Stomach (tissue), 9 donors: ENCODE data around the gene RBFOX2. TPM values are rescaled to one million over a fixed set of nuclear protein-coding genes. Genes with fewer than 3 reads are reported as not detected.

ENCODE experiments used
- DNase-seq, 2 donors: peaks; one replicate each; pipeline versions ENCODE4 v3.0.0 to v3.0.0-alpha.2; 2013 to 2019
- H3K27ac ChIP-seq, 5 donors: fragments of 200-600 bp in 4 of 5; sonication (generic) in 4 of 5; one replicate each; pipeline ENCODE4 v1.5.1; 2013 to 2019; ENCODE audit warnings: mild to moderate bottlenecking in 1 of 5, moderate library complexity in 1 of 5
- H3K27me3 ChIP-seq, 3 donors: fragments of 200-600 bp; sonication (generic); one replicate each; pipeline ENCODE4 v1.5.1; 2017 to 2019; ENCODE audit warnings: mixed run types in 1 of 3
- H3K36me3 ChIP-seq, 4 donors: fragments of 200-600 bp; sonication (generic); 1 replicate in 3 of 4; 2 replicates in 1 of 4; pipeline ENCODE4 v1.5.1; 2016 to 2019
- H3K4me1 ChIP-seq, 4 donors: fragments of 200-600 bp; sonication (generic); one replicate each; pipeline ENCODE4 v1.5.1; 2016 to 2019
- H3K4me3 ChIP-seq, 4 donors: fragments of 200-600 bp; sonication (generic) in 3 of 4; one replicate each; pipeline ENCODE4 v1.5.1; 2016 to 2019; ENCODE audit warnings: mild to moderate bottlenecking in 1 of 4
- H3K9me3 ChIP-seq, 4 donors: fragments of 200-600 bp; sonication (generic); one replicate each; pipeline ENCODE4 v1.5.1; 2016 to 2019
- EP300 ChIP-seq: sonication (generic); formaldehyde crosslinking; IDR thresholded peaks from one replicate; pipeline ENCODE4 v1.6.1; 2017; ENCODE audit warnings: antibody characterized with exemption
- POLR2A ChIP-seq, 4 donors: fragments of 450-650 bp; IDR thresholded peaks; one replicate each; pipeline ENCODE4 v1.6.1; 2016; ENCODE audit warnings: antibody characterized with exemption in 4 of 4, control low read depth in 2 of 4, mild to moderate bottlenecking in 1 of 4, moderate library complexity in 1 of 4
- POLR2AphosphoS5 ChIP-seq, 3 donors: sonication (generic); formaldehyde crosslinking; IDR thresholded peaks; one replicate each; pipeline ENCODE4 v1.6.1; 2016; ENCODE audit warnings: antibody characterized with exemption in 3 of 3
- WGBS, 5 donors: extraction: QIAGEN DNeasy Blood & Tissue Kit in 3 of 5; methylation state at CpG; one replicate each; pipeline versions ENCODE4 v1.1.5 to v1.1.7; 2013 to 2018; 5-methylcytosine and 5-hydroxymethylcytosine counted together
- intact Hi-C: fragments of 100-400 bp; cut with DNase I; formaldehyde crosslinking; loops from one replicate; pipeline ENCODE4 v1.15.1; 2023; ENCODE audit warnings: low total_unique reads
- polyA plus RNA-seq, 3 donors: library from polyadenylated mRNA; stranded (reverse); fragments of 200-250 nt; gene quantifications; one replicate each; pipeline ENCODE4 v1.2.3, GENCODE V29; 2013
- total RNA-seq, 5 donors: library from RNA; depleted of rRNA; stranded (reverse); fragments of >200 nt; gene quantifications; one replicate each; pipeline versions ENCODE4 v1.1.0 to v1.2.3, GENCODE V29; 2014 to 2016
- TF ChIP-seq, protein P1 (sequence below), 7 experiments: fragments of 450-650 bp in 4 of 7; fragments of 200-600 bp in 3 of 7; sonication (generic) in 3 of 7; IDR thresholded peaks; one replicate each; pipeline ENCODE4 v1.5.1; 2016 to 2019; ENCODE audit warnings: antibody characterized with exemption in 7 of 7, control low read depth in 2 of 7, mild to moderate bottlenecking in 1 of 7
- donor health status: healthy with polysubstance abuse.
- donor health status: Bipolar disorder and iron deficiency.
- donor health status: healthy.

Gene RBFOX2
- total and polyA plus RNA-seq, 8 donors, result 14.9 to 176 (median 46.7) TPM

DNA sequence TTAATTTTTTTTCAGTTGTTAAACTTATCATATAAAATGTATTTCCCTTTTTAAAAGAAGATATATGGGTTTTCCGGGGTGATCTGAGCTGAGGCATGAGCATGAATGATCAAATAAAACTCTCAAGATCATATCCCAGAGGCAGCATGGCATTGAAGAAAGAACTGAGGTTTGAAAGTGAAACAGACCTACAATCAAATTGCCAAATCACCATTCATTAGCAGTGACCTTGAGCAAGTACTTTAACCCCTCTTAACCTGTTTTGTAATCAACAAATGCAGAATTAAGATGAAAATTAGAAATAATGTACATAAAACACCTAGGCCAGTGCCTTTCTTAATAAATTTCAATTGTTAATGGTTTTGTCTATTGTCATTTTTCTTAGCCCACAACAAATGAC, 116.0 kb downstream of the RBFOX2 start:
- no peak overlapping the region for H3K4me3 ChIP-seq
- H3K27ac ChIP-seq, result peak overlapping the region in 3 of 5 donors; percentile 19 to 82 (median 35)
- H3K36me3 ChIP-seq, result no peaks in the 10 kb centered on the region
- no peaks in the 10 kb centered on the region for H3K9me3 ChIP-seq
- DNase-seq, result peak in 1 of 2 donors; percentile 42
- no peak for TF ChIP-seq EP300
- WGBS, 5 donors, result 20 to 39% (median 33%) methylated on average over 1 of the region's 1 CpG
- peaks cover 18 to 79% (median 49%) of the 10 kb centered on the region in 4 donors for H3K4me1 ChIP-seq
- H3K27me3 ChIP-seq, result no peaks in the 10 kb centered on the region
- intact Hi-C loops, result no loop called here

DNA sequence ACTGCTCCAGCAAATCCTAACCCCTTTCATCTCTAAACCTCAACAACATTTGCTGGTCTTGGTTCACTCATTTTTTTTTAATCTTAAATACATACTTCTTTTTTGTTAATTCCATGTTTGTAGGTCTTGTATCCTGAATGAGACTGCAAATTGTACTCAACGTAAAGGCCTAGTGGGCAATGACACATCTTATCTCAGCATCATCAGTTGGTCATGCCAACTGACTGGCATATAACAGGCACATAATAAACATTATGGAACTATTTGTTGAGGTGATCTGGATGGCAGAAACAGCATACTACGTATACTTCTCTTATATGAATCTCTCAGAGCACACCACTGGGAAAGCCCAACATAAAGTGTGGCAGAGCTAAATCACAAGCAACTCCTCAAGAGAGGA, 116.7 kb downstream of the RBFOX2 start:
- TF ChIP-seq POLR2AphosphoS5 (IDR thresholded peaks at IDR 0.05) (no peak), EP300 (no peak), POLR2A (IDR thresholded peaks at IDR 0.05) (no peak)
- TF ChIP-seq, protein P1, sequence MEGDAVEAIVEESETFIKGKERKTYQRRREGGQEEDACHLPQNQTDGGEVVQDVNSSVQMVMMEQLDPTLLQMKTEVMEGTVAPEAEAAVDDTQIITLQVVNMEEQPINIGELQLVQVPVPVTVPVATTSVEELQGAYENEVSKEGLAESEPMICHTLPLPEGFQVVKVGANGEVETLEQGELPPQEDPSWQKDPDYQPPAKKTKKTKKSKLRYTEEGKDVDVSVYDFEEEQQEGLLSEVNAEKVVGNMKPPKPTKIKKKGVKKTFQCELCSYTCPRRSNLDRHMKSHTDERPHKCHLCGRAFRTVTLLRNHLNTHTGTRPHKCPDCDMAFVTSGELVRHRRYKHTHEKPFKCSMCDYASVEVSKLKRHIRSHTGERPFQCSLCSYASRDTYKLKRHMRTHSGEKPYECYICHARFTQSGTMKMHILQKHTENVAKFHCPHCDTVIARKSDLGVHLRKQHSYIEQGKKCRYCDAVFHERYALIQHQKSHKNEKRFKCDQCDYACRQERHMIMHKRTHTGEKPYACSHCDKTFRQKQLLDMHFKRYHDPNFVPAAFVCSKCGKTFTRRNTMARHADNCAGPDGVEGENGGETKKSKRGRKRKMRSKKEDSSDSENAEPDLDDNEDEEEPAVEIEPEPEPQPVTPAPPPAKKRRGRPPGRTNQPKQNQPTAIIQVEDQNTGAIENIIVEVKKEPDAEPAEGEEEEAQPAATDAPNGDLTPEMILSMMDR (IDR thresholded peaks at IDR 0.05), result no peak
- intact Hi-C loops, result no loop called here
- H3K4me3 ChIP-seq, result no peak overlapping the region
- H3K4me1 ChIP-seq, result peaks cover 18 to 73% (median 46%) of the 10 kb centered on the region in 4 donors
- WGBS, 5 donors, result 70 to 83% (median 80%) methylated on average over 2 of the region's 2 CpGs
- peak overlapping the region in 1 of 5 donors; percentile 82 for H3K27ac ChIP-seq
- no peaks in the 10 kb centered on the region for H3K27me3 ChIP-seq
- no peak for DNase-seq
- H3K36me3 ChIP-seq, result no peaks in the 10 kb centered on the region
- H3K9me3 ChIP-seq, result no peaks in the 10 kb centered on the region

DNA sequence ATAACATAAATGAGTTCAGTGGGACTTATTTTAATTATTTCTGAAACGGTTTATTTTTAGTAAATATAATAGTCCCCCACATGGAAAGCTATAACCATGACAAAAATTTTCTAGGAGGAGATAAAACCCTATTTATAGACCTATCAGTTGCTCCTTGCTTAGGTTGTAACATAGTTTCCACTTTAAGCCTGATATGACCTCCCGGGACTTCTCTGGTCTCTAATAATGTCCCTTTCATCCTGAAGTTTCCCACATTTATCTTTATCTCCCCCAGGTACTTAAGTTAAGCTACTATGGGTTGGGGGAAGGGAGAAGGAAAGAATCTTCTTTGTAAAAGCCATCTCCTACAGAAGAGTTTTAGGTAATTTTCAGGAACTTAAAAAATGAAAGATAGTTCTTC, 117.7 kb downstream of the RBFOX2 start:
- no peaks in the 10 kb centered on the region for H3K36me3 ChIP-seq
- intact Hi-C loops, result no loop called here
- 37 to 52% (median 39%) methylated on average over 2 of the region's 2 CpGs for WGBS, 5 donors
- H3K9me3 ChIP-seq, result no peaks in the 10 kb centered on the region
- TF ChIP-seq EP300, result no peak
- no peak for TF ChIP-seq POLR2AphosphoS5 (IDR thresholded peaks at IDR 0.05)
- TF ChIP-seq, protein P1 (IDR thresholded peaks at IDR 0.05), result no peak
- TF ChIP-seq POLR2A (IDR thresholded peaks at IDR 0.05), result no peak
- no peak overlapping the region for H3K4me3 ChIP-seq
- no peak for DNase-seq
- H3K4me1 ChIP-seq, result peaks cover 16 to 64% (median 41%) of the 10 kb centered on the region in 4 donors
- H3K27ac ChIP-seq, result no peak overlapping the region
- H3K27me3 ChIP-seq, result no peaks in the 10 kb centered on the region

DNA sequence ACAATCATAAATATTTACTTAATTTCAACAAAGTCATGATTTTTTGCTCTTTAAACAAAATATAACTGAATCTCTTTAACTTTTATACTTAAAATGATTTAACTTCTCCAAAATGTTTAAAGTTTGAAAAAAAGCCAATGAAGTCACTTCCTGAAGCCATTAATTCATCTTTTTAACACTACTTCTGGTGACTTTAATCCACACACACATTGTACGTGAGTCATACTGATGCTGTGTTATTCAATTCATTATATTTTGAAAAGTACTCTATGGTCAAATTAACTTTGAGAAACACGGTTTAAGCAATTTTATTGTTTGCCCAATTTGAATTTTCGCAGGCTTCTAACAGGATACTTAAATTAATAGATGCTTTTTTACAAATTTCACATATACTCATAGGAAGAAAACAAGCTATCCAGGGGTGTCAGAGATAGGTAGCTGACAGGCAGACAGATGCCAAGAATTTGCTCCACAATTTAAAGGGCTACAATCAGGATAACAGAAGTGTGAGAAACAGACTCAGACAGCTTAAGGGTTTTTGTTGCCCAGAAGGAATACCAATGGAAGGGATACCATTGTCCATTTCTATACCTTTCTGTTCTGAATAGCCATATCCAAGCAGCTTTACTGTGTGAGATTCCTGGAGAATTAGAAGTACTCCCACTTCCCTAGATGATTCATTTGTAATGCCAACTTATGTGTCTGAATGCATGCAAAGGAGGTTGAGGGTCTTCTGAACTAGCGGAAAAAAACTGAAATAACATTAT, 118.4 kb downstream of the RBFOX2 start:
- peaks cover 9 to 56% (median 35%) of the 10 kb centered on the region in 4 donors for H3K4me1 ChIP-seq
- H3K9me3 ChIP-seq, result no peaks in the 10 kb centered on the region
- no peak overlapping the region for H3K4me3 ChIP-seq
- no peaks in the 10 kb centered on the region for H3K27me3 ChIP-seq
- H3K36me3 ChIP-seq, result no peaks in the 10 kb centered on the region
- TF ChIP-seq, protein P1 (IDR thresholded peaks at IDR 0.05), result no peak
- TF ChIP-seq POLR2A (IDR thresholded peaks at IDR 0.05) (no peak), POLR2AphosphoS5 (IDR thresholded peaks at IDR 0.05) (no peak), EP300 (no peak)
- intact Hi-C loops, result no loop called here
- no peak for DNase-seq
- H3K27ac ChIP-seq, result no peak overlapping the region
- 71 to 86% (median 75%) methylated on average over 4 of the region's 4 CpGs for WGBS, 5 donors

DNA sequence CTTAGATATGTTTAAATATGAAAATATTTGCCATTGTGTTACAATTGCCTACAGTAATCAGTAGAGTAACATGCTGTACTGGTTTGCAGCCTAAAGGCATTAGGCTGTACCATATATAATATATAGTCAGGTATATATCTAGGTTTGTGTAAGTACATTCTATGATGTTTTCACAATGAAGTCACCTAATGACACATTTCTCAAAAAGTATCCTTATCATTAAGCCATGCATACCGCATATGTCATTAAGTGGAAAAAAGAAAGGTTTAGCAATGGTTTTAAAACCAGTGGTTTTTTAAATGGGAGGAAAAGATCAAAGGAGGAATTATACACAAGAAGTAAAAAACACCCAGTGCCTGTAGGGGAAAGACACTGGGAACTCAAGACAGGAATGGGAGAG, 122.7 kb downstream of the RBFOX2 start:
- intact Hi-C loops, result no loop called here
- TF ChIP-seq POLR2A (IDR thresholded peaks at IDR 0.05) (no peak), POLR2AphosphoS5 (IDR thresholded peaks at IDR 0.05) (no peak), EP300 (no peak)
- TF ChIP-seq, protein P1 (IDR thresholded peaks at IDR 0.05), result no peak
- Histone ChIP-seq H3K4me1 (peaks cover 5 to 35% (median 21%) of the 10 kb centered on the region in 4 donors), H3K9me3 (no peaks in the 10 kb centered on the region), H3K27me3 (no peaks in the 10 kb centered on the region), H3K36me3 (no peaks in the 10 kb centered on the region), H3K4me3 (no peak overlapping the region), H3K27ac (no peak overlapping the region)
- DNase-seq, result no peak
- WGBS, 5 donors, result 86 to 97% (median 92%) methylated on average over 1 of the region's 1 CpG
